Measurements from ENCODE around the gene KLHL2. TPM values are rescaled to one million over a fixed set of nuclear protein-coding genes. Genes with fewer than 3 reads are reported as not detected.
A peak's percentile ranks its signal among the peaks of the same experiment; 100 is the strongest.

Gene KLHL2
- total and polyA plus RNA-seq, 2 of the 13 experiments (the other 11 are each of a cell fraction or from before 2014, with no cell fraction given), result 9.2 to 17.6 TPM

- TF ChIP-seq, protein P1, sequence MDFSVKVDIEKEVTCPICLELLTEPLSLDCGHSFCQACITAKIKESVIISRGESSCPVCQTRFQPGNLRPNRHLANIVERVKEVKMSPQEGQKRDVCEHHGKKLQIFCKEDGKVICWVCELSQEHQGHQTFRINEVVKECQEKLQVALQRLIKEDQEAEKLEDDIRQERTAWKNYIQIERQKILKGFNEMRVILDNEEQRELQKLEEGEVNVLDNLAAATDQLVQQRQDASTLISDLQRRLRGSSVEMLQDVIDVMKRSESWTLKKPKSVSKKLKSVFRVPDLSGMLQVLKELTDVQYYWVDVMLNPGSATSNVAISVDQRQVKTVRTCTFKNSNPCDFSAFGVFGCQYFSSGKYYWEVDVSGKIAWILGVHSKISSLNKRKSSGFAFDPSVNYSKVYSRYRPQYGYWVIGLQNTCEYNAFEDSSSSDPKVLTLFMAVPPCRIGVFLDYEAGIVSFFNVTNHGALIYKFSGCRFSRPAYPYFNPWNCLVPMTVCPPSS (IDR thresholded peaks at IDR 0.05), result no peak
- TF ChIP-seq AKAP8 (CRISPR knock-in tag; IDR thresholded peaks at IDR 0.05) (no peak), SAFB2 (CRISPR knock-in tag; IDR thresholded peaks at IDR 0.05; ENCODE audit: borderline replicate concordance, low read depth) (no peak), ZBTB7B (CRISPR knock-in tag; IDR thresholded peaks at IDR 0.05) (peak; percentile 87), ZNF768 (CRISPR knock-in tag; IDR thresholded peaks at IDR 0.05) (no peak), HOXA7 (CRISPR knock-in tag; IDR thresholded peaks at IDR 0.05) (no peak), KDM2A (CRISPR knock-in tag; IDR thresholded peaks at IDR 0.05; ENCODE audit: borderline replicate concordance, low read depth) (no peak), SNAPC2 (CRISPR knock-in tag; IDR thresholded peaks at IDR 0.05) (no peak), KLF9 (CRISPR knock-in tag; IDR thresholded peaks at IDR 0.05; ENCODE audit: low read depth) (0 out of 2 replicates have a peak, but pooled peaks have one; percentile 58), NR2F2 (IDR thresholded peaks at IDR 0.05; ENCODE audit: borderline replicate concordance, low read depth) (no peak), ZNF841 (CRISPR knock-in tag; IDR thresholded peaks at IDR 0.05; ENCODE audit: borderline replicate concordance) (no peak), ATM (IDR thresholded peaks at IDR 0.05; ENCODE audit: borderline replicate concordance) (no peak), ZBTB34 (CRISPR knock-in tag; IDR thresholded peaks at IDR 0.05) (no peak), SIX1 (CRISPR knock-in tag; IDR thresholded peaks at IDR 0.05; ENCODE audit: borderline replicate concordance) (no peak), HDAC2 (CRISPR knock-in tag; IDR thresholded peaks at IDR 0.05) (0 out of 2 replicates have a peak, but pooled peaks have one; percentile 28), ZFP82 (CRISPR knock-in tag; IDR thresholded peaks at IDR 0.05; ENCODE audit: borderline replicate concordance) (no peak), SNAPC5 (CRISPR knock-in tag; IDR thresholded peaks at IDR 0.05; ENCODE audit: borderline replicate concordance) (no peak), ADNP (CRISPR knock-in tag; IDR thresholded peaks at IDR 0.05) (no peak)
- TF ChIP-seq, protein P2, sequence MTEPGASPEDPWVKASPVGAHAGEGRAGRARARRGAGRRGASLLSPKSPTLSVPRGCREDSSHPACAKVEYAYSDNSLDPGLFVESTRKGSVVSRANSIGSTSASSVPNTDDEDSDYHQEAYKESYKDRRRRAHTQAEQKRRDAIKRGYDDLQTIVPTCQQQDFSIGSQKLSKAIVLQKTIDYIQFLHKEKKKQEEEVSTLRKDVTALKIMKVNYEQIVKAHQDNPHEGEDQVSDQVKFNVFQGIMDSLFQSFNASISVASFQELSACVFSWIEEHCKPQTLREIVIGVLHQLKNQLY (CRISPR knock-in tag; IDR thresholded peaks at IDR 0.05), result no peak
- TF ChIP-seq, protein P3, sequence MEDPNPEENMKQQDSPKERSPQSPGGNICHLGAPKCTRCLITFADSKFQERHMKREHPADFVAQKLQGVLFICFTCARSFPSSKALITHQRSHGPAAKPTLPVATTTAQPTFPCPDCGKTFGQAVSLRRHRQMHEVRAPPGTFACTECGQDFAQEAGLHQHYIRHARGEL (CRISPR knock-in tag; IDR thresholded peaks at IDR 0.05), result no peak
These were observed 148.5 kb downstream of the KLHL2 start (continued) for GRCh38 chr4:165355900-165356300.
